Measurements from ENCODE around the gene TBX15.

TBX15 gene

DNA sequence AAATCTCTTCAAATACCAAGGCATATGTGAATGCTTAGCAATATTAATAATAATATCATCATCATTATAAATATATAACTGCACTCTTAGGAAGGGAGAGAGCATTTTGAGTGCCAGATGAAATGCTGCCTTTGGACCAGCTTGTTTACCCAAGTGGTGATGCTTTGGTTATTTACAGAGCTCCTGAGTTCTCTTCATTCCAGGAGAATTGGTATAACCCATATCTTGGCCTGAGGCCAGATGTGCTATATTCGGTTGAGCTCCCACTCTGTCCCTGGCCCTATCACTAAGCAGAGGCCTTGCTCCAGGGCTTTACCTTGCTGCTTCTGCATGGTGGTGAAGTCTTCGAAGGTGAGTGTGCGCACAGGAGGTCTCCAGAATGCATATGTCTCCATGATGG is 89.4 kb downstream of the TBX15 start:
- H3K4me2 ChIP-seq, result no peak overlapping the region
- TF ChIP-seq, protein P1, sequence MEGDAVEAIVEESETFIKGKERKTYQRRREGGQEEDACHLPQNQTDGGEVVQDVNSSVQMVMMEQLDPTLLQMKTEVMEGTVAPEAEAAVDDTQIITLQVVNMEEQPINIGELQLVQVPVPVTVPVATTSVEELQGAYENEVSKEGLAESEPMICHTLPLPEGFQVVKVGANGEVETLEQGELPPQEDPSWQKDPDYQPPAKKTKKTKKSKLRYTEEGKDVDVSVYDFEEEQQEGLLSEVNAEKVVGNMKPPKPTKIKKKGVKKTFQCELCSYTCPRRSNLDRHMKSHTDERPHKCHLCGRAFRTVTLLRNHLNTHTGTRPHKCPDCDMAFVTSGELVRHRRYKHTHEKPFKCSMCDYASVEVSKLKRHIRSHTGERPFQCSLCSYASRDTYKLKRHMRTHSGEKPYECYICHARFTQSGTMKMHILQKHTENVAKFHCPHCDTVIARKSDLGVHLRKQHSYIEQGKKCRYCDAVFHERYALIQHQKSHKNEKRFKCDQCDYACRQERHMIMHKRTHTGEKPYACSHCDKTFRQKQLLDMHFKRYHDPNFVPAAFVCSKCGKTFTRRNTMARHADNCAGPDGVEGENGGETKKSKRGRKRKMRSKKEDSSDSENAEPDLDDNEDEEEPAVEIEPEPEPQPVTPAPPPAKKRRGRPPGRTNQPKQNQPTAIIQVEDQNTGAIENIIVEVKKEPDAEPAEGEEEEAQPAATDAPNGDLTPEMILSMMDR (conservative IDR thresholded peaks at IDR 0.05; ENCODE audit: low read depth, low read length), result no peak
- no peak overlapping the region for H3K4me3 ChIP-seq (IDR thresholded peaks at IDR 0.05; ENCODE audit: insufficient read depth, low read depth, low read length)
- H4K20me1 ChIP-seq (ENCODE audit: insufficient read depth), result no peaks in the 10 kb centered on the region
- H3K36me3 ChIP-seq (ENCODE audit: insufficient read depth), result no peaks in the 10 kb centered on the region
- H3K27me3 ChIP-seq (ENCODE audit: insufficient read depth, low read depth), result no peaks in the 10 kb centered on the region
- H3K4me1 ChIP-seq (ENCODE audit: low read depth, poor library complexity, severe bottlenecking), result no peaks in the 10 kb centered on the region
- no peak overlapping the region for H2AFZ ChIP-seq (ENCODE audit: low read depth)
- no peaks in the 10 kb centered on the region for H3K79me2 ChIP-seq (ENCODE audit: insufficient read depth, low read depth)
- H3K27ac ChIP-seq, result no peak overlapping the region
- no peak overlapping the region for H3K9ac ChIP-seq

DNA sequence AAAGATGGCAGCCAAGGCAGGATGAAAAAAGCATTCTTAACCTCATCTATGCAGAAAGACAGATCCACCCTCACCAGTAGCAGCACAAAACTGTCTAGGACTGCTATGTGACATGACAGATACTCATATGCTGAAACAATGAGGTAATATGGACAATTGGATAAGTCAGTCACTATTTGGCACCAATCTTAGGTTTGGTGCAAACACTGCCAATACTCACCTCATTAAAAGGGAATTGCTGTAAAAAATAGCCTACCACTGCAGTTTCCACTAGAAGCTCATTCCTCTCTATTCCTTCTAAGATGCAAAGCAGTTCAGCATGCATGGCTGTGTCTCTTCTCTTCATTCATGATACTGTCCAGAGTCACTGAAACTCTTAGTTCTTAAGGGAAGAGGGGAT is 91.7 kb downstream of the TBX15 start:
- no peaks in the 10 kb centered on the region for H3K36me3 ChIP-seq (ENCODE audit: insufficient read depth)
- no peaks in the 10 kb centered on the region for H4K20me1 ChIP-seq (ENCODE audit: insufficient read depth)
- no peaks in the 10 kb centered on the region for H3K79me2 ChIP-seq (ENCODE audit: insufficient read depth, low read depth)
- TF ChIP-seq, protein P1 (conservative IDR thresholded peaks at IDR 0.05; ENCODE audit: low read depth, low read length), result no peak
- no peak overlapping the region for H3K27ac ChIP-seq
- H3K4me2 ChIP-seq, result no peak overlapping the region
- H3K27me3 ChIP-seq (ENCODE audit: insufficient read depth, low read depth), result no peaks in the 10 kb centered on the region
- no peak overlapping the region for H3K9ac ChIP-seq
- H3K4me1 ChIP-seq (ENCODE audit: low read depth, poor library complexity, severe bottlenecking), result no peaks in the 10 kb centered on the region
- H2AFZ ChIP-seq (ENCODE audit: low read depth), result no peak overlapping the region
- H3K4me3 ChIP-seq (IDR thresholded peaks at IDR 0.05; ENCODE audit: insufficient read depth, low read depth, low read length), result no peak overlapping the region

DNA sequence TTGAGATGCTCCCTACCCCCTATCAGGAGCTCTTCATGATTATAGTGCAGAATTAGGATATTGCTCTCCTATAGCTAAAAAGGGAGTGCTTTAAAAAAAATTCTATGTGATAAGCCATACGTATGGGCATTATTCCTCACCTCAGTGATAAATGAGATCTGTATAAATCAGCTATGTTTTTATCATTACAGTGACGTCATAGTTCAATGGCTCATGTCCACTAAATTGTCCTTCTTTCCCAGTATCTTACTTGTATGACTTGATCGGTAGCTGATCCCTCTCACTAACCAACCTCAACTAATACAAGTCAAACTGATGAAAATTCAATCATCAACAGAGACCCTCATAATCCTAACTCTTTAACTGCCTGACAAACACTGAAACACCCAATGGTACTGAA is 93.3 kb downstream of the TBX15 start:
- no peak overlapping the region for H2AFZ ChIP-seq (ENCODE audit: low read depth)
- no peak overlapping the region for H3K9ac ChIP-seq
- no peaks in the 10 kb centered on the region for H4K20me1 ChIP-seq (ENCODE audit: insufficient read depth)
- no peaks in the 10 kb centered on the region for H3K27me3 ChIP-seq (ENCODE audit: insufficient read depth, low read depth)
- no peak overlapping the region for H3K4me3 ChIP-seq (IDR thresholded peaks at IDR 0.05; ENCODE audit: insufficient read depth, low read depth, low read length)
- H3K4me2 ChIP-seq, result no peak overlapping the region
- no peaks in the 10 kb centered on the region for H3K79me2 ChIP-seq (ENCODE audit: insufficient read depth, low read depth)
- H3K4me1 ChIP-seq (ENCODE audit: low read depth, poor library complexity, severe bottlenecking), result no peaks in the 10 kb centered on the region
- H3K36me3 ChIP-seq (ENCODE audit: insufficient read depth), result no peaks in the 10 kb centered on the region
- TF ChIP-seq, protein P1 (conservative IDR thresholded peaks at IDR 0.05; ENCODE audit: low read depth, low read length), result no peak
- no peak overlapping the region for H3K27ac ChIP-seq

DNA sequence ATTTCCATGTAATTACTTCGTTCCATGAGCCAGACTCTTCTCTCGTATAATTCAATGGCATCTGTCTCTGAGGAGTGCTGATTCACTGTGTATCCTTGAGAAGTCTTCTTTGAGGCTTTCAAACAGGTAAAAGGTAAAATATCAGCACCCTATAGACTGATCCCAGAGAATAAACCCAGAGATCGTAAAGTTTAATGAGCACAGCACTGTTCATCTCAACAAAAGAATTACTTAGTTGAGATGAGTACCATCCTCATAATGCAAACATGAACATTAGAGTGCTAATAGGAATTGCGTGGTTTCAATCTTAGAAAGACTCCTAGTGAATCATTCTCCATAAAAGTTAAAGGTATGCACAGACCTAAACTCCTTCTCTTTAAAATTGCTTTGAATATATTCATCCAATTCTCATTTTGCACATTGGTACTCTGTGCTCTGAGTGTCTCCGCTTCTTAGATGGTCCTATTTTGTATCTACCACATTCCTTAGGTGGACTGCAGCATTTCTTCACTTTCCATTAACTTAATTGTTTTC is 97.2 kb downstream of the TBX15 start:
- TF ChIP-seq, protein P1 (conservative IDR thresholded peaks at IDR 0.05; ENCODE audit: low read depth, low read length), result no peak
- H3K4me1 ChIP-seq (ENCODE audit: low read depth, poor library complexity, severe bottlenecking), result no peaks in the 10 kb centered on the region
- H3K27ac ChIP-seq, result no peak overlapping the region
- no peak overlapping the region for H3K9ac ChIP-seq
- no peak overlapping the region for H3K4me3 ChIP-seq (IDR thresholded peaks at IDR 0.05; ENCODE audit: insufficient read depth, low read depth, low read length)
- no peaks in the 10 kb centered on the region for H3K36me3 ChIP-seq (ENCODE audit: insufficient read depth)
- H2AFZ ChIP-seq (ENCODE audit: low read depth), result no peak overlapping the region
- H3K79me2 ChIP-seq (ENCODE audit: insufficient read depth, low read depth), result no peaks in the 10 kb centered on the region
- no peak overlapping the region for H3K4me2 ChIP-seq
- H4K20me1 ChIP-seq (ENCODE audit: insufficient read depth), result no peaks in the 10 kb centered on the region
- no peaks in the 10 kb centered on the region for H3K27me3 ChIP-seq (ENCODE audit: insufficient read depth, low read depth)

All from KMS-11 (cell line).